GM18861 (cell line): ENCODE results near the gene MOBP.
"Not testable (repeated sequence)": the region's sequence is repeated elsewhere in the genome, so short reads cannot be mapped to it uniquely, and the experiment has no call there.

Source experiments
- ATAC-seq: cut with Tn5 transposase; IDR thresholded peaks from one replicate; pipeline ENCODE4 v1.9.1; 2021; ENCODE audit not compliant: unreplicated experiment

The MOBP gene, protein sequence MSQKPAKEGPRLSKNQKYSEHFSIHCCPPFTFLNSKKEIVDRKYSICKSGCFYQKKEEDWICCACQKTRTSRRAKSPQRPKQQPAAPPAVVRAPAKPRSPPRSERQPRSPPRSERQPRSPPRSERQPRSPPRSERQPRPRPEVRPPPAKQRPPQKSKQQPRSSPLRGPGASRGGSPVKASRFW

DNA sequence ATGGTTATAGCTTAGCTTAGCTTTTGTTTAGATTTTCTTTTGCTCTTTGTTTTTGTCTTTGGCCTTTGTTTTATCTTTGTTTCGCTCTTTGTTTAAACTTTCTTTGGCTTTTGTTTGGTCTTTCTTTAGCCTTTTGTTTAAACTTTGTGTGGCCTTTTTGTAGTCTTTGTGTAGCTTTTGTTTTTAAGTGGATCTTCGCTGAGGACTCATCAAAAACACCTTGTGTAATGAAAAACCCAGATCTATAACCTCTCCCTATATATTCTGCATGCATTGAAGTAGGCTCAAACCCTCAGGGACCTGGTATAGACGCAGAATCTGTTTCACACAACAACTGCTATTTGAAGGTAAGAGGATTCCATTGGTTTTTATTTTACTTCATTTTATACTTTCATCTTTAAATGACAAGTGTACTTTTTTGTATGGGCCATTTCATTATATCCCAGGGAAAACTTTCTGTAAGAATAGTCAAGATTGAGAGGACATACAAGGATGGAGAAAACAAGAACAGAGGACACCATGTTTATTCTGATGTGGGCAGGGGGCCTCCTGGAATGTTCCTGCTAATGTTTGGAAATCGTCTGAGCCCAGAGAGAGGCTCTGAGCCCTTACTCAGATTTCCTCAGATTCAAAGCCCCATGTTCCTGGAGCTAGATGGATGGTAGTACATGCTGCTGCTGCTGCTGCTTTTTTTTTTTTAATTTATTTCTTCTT lies at the start of gene MOBP:
Gene MOBP, plus strand, starts transcription at position 287 of the 714 bp plus-strand sequence. CDS start 34,390 bp downstream, outside the sequence.
- ATAC-seq: no peak

DNA sequence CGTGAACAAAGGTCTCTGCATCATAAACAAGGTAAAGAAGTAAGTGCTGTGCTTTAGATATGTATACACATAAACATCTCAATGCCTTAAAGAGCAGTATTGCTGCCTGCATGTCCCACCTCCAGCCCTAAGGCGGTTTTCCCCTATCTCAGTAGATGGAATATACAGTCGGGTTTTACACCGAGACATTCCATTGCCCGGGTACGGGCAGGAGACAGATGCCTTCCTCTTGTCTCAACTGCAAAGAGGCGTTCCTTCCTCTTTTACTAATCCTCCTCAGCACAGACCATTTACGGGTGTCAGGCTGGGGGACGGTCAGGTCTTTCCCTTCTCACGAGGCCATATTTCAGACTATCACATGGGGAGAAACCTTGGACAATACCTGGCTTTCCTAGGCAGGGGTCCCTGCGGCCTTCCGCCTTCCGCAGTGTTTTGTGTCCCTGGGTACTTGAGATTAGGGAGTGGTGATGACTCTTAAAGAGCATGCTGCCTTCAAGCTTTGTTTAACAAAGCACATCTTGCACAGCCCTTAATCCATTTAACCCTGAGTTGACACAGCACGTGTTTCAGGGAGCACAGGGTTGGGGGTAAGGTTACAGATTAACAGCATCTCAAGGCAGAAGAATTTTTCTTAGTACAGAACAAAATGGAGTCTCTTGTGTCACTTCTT lies 48.8 kb upstream of the MOBP start:
- ATAC-seq: not testable (repeated sequence)

DNA sequence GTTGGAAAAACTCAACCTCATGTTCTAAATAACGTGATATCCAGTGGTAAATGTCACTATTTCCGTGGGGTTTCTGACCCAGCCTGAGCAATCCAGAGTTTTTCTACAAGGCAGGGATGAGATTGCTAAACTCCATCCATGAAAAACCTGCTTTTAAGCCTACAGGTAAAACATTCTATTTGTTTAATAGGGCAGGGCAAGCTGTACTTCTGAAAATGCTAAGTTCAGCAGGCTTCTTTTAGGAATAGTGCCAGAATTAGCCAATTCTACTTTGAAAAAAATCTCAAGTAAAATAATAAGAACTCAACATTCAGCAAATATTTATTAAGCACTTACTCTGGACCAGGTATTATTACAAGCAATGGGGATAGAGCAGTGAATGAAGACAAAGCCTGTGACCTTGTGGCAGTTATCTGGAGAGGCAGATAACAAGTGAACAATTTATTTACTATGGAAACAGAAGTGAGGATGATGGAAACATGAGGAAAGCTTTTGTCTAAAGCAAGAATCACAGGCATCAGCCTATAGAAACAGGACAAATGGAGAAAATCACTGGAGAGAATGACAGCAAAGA lies 47.7 kb upstream of the MOBP start:
- ATAC-seq: no peak

DNA sequence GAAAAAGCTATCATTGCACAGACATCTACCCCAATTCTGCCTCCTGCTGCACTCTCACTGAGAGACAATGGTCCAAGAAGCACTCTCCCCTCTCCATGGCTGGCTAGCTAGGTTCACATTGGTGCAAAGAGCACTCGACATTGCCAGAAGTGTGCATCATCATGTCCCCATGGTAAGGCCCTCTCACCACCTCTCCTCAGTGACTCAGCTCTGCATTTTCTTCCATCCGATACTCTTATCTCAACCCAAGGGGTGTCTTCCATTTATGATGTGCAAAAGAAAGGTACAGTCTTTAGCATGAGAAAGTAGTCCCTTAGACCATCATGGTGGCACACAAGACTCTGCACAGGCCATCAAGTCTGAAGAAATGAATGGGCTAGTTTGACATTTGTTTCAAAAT lies 46.9 kb upstream of the MOBP start:
- ATAC-seq: no peak

DNA sequence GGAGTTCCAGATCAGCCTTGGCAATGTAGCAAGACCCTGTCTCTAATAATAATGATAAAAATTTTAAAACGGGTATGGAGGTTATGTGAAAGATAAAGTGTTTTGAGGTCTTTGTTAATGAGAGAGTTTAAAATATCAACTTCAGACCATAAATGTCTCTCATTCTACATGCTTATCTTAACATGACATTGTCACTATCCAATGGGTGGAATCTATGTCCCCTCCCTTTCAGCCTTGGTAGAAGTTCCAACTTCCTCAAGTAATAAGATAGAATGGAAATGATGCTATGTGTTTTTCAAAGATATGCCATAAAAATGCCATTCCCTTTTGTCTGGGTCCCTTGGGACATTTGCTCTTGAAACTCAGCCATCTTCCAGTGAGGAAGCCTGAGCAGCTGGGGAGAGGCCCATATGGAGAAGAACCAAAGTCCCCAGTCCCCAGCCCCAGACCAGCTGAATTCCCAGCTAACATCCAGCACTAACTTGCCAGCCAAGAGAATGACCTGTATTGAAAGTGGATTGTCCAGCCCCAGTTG lies 44.0 kb upstream of the MOBP start:
- ATAC-seq: no peak

DNA sequence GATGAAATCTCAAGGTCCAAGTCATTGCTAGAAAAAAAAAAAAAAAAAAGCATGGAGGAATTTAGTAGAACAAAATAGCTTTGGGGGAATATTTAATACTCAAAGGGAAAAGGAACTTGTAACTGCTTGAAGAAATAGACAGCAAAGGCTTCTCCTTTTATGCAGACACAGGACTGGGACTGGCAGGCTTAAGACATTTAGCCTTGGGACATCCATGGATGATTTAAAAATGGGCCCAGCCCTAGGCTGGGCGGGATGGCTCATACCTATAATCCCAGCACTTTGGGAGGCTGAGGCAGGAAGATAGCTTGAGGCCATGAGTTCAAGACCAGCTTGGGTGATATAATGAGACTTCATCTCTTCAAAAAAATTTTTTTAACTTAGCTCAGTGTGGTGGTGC lies 41.2 kb upstream of the MOBP start:
- no peak for ATAC-seq

DNA sequence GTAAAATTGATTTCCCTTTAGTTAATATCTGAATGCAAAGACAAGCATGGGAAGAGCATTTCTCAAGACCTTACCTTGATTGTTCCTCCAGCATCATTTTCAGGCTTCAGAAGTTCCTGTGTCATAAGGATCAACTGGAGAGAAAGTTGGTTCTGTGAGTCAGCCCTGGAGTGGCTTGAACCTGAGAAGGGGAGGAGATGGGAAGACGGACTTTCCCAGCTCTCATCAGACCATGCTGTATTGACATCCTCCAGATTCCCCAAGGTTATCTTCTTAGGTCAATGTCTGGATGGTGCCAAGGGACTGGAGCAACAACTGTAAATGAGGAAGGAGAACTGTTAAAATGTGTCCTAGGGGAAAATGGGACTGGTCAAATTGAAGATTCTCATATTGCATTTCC lies 40.0 kb upstream of the MOBP start:
- no peak for ATAC-seq

DNA sequence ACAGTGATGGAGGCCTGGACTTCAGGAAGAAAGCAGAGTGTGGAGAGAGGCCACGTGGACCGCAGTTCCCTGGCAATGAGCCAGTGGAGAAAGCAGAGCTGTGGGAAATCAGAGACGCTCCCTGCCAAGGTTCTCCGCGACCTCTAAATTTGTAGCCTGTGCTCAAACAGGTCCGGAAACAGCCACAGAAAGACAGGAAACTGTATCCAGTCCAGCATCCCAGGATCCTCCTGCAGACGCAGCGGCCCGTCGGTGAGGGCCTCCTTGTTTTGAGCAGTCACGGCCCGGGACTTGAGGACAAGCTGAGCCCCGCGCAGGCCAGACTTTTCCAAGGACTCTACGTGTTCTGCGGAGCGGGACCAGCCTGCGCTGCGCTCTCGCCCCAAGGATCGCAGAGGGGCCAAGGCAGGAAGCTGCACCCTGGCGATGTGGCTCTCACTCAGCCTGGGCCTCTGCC lies 38.7 kb upstream of the MOBP start:
- no peak for ATAC-seq

DNA sequence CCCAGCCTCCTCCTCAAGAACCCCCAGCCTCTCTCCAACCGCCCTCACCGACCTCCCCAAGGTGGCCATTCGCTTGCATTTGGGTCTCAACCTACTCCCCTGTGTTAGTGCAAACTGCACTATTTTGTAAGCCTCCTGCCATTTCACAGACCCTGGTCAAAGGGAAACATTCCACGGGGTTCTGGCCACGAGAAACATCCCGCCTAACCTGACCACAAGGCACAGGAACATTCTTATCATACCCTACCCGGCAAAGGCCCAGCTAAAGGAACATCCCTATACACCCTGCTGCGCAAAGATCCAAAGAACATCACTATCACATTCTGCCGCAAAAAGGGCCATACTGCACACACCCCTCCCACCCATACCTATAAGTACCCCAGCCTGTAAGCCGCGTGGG lies 38.0 kb upstream of the MOBP start:
- no peak for ATAC-seq

DNA sequence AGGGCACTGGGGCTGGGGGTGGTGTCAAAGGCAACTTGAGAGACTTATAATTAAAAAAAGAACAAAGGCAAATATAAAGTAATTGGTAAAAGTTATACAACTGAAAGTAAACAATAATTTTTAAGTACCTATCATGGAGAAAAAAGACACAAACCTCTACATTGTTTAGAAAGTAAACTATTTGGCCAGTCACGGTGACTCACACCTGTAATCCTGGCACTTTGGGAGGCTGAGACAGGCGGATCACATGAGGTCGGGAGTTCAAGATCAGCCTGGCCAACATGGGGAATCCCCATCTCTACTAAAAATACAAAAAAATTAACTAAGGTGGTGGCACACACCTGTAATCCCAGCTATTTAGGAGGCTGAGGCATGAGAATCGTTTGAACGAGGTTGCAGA lies 35.1 kb upstream of the MOBP start:
- ATAC-seq: no peak

DNA sequence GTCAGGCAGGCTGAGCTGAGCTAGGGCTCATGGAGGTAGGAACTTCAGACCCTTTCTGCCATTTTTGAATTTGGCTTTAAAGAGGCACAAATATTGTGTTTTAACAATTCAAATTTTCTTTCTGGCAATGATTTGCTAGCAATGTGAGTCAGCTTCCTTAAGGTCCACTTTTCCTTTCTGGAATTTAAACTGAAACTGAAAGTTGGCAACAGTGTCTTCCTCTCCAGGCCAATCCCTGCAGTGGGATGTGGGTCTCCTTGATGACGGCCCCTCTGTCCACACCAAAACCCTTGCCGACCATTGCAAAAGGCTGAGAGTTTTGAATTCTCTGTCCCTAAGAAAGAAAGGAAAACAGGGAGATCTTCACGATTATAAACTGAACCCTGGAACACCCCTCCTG lies 33.8 kb upstream of the MOBP start:
- ATAC-seq: no peak

DNA sequence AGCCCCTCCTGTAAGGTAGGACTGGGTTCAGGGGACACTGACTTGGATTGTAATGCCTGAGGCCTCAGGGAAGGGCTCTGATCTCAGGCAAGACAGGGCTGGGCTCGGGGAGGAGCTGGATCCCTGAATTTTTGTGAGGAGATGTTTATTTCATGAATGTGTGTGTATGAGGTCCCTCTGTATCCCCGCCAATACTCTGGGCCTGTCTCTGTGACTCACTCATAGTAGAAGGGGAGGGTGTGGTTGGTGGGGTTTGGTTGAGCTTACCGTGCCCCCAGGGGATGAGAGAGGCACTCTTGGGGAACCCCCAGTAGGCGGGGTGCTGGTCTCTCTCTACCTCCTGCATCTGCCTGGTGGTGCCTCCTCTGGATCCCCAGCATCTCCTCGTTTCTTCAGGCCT lies 32.9 kb upstream of the MOBP start:
- peak; percentile 91 for ATAC-seq

DNA sequence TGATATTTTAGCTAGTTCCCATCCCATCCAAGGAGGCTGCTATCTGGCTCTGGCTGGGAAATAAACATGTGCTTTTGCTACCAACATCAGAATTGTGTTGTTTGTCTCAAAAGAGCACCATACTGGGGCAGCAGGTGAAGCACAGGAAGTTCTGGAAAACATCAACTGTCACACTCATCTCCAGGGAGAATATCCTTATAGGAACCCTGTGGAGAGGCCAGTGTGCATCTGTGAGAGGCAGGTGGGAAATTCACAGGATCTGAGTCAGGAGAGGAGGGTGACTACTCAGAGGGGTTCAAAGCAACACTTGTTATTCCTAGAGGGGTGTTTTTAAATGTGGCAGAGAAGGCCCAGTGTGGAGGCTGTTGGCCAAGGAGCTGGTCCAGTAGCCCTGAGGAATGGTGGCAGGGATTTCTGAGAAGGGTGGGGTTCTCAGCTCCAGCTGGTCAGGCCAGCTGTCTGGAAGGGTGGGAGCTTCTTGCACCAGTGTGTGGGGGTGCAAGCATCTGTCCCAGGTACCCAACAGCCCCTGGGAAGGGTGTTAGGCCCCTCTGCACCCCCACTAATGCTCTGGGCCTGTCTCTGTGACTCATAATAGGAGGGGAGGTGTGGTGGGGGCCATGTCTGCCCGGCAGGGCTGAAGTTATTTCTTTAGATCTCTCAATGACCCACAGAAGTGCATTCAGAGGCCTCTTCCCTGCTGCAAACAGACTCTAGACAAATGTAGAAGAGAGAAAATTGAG lies 32.3 kb upstream of the MOBP start:
- no peak for ATAC-seq

DNA sequence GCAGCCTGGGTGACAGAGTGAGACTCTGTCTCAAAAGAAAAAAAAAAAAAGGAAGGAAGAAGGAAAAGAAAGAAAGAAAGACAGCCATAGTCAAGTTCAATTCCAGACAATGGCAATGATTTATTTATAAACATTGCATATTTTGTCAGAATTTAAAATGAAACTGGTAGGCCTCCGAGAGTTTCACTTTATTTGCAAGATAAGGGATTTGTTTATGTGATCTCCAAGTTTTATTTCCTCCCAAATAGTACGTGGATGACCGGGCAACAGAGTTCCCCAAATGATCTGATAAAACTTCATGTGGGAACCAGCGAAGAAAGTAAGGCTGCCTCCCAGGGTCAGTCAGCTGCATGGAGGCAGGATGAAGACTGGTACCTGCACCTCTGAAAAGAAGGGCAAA lies 28.6 kb upstream of the MOBP start:
- no peak for ATAC-seq

DNA sequence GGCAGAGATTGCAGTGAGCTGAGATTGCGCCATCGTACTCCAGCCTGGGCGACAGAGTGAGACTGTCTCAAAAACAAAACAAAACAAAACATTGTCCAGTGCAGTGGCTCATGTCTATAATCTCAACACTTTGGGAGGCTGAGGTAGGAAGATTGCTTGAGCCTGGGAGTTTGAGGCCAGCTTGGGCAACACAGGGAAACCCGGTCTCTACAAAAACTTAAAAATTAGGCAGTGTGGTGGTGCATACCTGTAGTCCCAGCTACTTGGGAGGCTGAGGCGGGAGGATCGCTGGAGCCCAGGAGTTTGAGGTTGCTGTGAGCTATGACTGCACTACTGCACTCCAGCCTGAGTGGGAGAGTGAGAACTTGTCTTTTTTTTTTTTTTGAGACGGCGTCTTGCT lies 27.2 kb upstream of the MOBP start:
- ATAC-seq: no peak

DNA sequence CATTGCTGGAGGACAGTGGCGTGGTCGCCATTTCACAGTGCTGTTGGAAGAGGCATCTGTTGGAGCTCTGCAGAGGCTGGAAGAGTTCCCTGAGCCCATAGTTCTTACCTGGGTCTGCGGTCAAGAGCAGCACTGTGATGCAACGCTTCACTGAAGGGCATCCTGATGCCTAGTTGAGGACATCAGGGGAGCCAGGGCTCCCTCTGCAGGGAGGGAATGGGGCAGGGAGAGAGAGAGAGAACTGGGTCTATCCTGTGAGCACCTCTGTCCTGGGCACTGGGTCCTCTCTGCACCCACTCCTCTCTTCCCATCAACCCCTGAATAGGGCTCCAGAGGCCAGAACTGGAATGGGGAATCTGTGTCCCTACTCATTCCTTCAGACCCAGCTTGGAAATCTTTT lies 23.9 kb upstream of the MOBP start:
- ATAC-seq: no peak

DNA sequence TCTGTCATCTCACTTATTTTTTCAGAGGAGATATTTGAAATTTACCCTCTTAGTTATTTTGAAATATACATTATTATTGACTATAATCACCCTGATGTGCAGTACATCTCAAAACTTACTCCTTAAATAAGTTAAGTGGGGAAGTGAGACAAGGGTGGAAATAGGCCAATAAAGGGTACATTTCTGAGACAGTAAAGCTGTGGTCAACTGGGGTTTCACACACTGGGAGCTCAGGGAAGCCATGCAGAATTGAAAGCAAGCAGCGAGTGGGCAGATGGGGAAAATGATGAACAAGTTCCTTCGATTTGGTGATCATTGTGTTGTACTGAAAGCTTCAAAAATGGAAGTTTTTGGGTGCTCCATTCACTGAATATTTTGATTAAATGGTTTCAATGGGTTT lies 21.6 kb upstream of the MOBP start:
- ATAC-seq: no peak

DNA sequence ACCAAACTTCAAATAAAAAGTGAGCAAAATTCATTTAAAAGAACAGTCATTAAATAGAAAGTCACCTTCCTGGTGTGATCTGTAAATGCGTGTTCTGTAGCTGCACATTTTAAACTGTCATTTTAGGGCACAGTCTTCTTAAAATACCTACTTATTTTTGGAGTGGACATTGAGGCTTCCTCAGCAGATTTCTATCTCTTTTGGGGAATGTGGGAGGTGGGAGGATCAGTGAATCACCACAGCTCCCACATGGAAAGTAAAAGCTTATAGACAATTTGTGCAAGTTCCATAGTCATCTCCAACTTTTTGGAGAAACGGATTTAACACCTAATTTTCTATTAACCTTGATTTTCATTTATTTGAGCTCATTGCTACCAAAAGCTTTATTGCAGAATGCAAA lies 21.0 kb upstream of the MOBP start:
- no peak for ATAC-seq

DNA sequence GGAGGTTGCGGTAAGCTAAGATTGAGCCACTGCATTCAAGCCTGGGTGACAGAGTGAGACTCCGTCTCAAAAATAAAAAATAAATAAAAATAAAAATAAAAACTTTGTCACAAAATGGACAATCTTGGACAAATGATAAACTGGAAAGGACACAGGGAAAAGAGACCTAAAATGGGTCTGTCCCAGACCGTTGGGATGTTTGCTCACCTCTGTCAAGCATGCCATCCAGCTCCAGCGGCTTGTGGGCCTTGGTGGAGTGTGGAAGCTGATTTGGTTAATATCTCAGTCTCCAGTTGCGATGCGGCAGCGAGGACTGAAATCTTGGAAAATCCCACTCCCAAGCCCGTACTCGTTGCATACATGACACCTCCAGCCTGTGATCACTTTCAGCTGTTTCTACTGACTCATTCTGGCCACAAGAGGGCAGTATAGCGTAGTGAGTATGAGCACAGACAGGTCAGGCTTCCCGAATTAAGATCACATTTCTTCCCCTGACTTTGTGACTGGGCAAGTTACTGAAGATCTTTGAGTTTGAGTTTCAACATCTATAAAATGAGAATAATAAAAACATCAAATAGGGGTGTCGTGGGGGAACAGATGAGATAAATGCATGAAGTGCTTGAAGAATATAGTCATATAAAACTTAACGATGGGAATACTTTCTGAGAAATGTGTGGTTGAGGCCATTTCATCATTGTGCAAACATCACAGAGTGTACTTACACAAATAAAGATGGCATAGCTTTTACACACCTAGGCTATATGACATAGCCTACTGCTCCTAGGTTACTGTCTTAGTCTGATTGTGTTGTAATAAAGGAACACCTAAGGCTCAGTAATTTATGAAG lies 19.6 kb upstream of the MOBP start:
- peak; percentile 86 for ATAC-seq
